ENCODE measurements around the gene RAPGEF6.
"Not testable (repeated sequence)": the region's sequence is repeated elsewhere in the genome, so short reads cannot be mapped to it uniquely, and the experiment has no call there.

The RAPGEF6 gene

DNA sequence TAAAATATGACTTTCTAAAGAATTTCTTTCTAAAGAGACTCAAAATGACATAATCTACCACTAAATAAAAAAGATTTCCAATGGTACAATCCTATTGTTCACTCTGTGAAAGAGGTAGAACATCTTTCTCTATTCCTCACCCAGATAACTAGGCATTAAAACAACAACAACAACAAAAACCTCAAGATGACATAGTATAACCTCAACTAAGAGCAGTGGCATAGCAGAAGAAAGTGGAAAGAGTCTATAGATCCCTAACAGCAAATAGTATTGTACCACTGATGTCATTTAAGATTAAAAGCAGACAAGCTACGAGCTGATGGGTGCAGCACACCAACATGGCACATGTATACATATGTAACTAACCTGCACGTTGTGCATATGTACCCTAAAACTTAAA is 29.9 kb downstream of the RAPGEF6 start:
- DNase-seq, result no peak

DNA sequence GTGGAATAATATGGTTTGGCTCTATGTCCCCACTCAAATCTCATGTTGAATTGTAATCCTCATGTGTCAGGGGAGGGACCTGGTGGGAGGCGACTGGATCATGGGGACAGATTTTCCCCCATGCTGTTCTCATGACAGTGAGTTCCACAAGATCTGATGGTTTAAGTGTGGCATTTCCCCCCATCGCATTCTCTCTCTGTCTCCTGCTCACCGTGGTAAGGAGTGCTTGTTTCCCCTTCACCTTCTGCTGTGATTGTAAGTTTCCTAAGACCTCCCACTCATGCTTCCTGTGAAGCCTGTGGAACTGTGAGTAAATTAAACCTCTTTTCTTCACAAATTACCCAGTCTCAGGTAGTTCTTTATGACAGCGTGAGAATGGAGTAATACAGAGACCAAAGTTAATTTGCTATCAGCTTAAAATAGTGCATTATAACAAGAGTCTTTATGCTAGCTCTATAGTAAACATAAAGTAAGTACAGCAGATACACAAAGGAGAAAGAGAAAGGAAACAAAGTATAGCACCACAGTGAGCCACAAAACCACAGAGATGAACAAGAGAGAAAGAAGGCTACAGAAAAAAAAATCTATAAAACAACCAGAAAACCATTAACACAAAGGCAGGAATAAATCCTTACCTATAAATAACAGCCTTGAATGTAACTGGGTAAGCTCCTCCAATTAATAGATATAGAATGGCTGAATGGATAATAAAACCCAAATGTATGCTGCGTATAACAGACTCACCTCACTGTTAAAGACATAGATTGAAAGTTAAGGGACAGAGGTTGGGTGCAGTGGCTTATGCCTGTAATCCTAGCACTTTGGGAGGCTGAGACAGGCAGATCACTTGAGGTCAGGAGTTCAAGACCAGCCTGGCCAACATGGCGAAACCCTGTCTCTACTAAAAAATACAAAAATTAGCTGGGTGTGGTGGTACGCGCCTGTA is 39.7 kb downstream of the RAPGEF6 start:
- DNase-seq, result no peak

DNA sequence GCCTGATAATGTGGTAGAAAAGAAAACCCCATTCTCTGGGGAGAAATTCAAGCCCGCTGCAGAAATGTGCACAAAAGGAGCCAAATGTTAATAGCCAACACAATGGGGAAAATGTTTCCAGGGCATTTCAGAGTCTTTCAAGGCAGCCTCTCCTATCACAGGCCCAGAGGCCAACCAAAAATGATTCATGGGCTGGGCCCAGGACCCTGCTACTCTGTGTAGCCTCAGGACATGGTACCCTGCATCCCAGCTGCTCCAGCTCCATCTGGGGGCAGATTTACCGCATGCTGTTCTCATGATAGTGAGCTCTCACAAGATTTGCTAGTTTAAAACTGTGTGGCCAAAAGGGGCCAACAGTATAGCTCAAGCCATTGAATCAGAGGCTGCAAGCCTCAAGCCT is 41.1 kb downstream of the RAPGEF6 start:
- DNase-seq, result no peak

DNA sequence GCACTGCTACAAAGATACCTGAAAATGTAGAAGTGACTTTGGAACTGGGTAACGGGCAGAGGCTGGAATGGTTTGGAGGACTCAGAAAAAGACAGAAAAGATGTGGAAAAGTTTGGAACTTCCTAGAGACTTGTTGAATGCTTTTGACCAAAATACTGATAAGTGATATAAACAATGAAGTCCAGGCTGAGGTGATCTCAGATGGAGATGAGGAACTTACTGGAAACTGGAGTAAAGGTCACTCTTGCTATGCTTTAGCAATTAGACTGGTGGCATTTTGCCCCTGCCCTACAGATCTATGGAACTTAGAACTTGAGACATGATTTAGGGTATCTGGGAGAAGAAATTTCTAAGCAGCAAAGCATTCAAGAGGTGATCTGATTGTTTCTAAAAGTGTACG is 41.6 kb downstream of the RAPGEF6 start:
- DNase-seq, result not testable (repeated sequence)

DNA sequence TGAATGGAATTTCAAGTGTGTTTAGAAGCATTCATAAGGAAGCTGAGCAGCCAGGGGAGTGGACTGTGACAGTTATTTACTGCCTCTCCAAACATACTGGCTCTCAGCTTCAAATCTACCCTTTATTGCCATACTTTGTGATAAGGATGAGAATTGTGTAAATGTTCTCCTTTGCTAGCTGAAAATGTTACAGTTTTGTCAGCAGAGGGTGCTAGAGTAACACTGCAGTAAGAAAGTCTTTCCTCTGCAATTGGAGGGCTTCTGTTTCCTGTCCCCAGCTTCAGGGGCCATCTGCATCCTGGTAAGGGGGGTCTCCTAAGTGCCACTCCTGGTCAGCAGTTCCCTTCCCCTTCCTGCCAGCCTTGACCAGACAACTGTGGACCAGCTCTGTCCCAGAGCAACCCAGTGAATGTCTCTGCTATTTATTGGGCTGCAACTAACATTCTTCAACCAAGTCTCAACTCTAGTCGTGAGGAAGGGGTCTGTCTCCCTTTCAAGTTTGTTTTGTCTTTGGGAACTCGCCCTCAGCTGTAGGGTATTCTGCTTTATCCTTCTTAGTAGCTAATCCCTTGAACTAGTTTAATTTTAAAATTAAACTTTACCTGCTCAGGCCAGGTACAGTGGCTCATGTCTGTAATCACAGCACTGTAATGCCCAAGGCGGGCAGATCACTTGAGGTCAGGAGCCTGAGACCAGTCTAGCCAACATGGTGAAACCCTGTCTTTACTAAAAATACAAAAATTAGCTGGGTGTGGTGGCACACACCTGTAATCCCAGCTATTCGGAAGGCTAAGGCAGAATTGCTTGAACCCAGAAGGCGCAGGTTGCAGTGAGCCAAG is 45.3 kb downstream of the RAPGEF6 start:
- no peak for DNase-seq

DNA sequence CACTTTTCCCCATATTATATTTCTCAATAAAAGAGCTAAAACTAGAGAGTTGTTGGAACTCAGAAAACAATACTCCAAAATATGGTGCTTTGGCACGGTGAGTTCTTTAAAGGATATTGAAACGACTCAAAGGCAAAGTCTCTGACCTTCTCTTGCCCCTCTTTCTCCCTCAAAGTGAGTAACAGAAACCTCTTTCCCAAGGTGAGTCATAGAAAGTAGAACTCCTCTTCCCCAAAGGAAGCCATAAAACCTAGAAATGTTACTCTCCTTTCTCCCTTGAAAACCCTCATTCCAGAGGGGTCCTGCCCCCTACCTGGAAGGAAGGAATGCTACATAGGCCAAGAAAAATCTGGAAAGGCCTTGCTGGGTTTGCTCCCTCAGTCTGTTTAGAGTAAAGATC is 47.5 kb downstream of the RAPGEF6 start:
- DNase-seq, result no peak

DNA sequence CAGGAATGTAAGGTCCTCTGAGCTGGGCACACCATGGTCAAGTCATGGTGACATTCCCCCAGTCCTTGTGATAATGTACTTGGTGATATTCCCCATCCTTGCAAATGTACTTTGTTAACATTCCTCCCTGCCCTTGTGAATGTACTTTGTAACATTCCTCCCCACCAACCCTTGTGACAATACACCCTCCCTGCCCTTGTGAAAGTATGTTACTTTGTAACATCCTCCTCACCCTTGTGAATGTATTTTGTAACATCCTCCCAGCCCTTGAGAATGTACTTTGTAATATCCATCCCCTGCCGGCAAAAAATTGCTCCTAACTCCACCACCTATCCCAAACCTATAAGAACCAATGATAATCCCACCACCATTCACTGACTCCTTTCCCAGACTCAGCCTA is 53.3 kb downstream of the RAPGEF6 start:
- no peak for DNase-seq

DNA sequence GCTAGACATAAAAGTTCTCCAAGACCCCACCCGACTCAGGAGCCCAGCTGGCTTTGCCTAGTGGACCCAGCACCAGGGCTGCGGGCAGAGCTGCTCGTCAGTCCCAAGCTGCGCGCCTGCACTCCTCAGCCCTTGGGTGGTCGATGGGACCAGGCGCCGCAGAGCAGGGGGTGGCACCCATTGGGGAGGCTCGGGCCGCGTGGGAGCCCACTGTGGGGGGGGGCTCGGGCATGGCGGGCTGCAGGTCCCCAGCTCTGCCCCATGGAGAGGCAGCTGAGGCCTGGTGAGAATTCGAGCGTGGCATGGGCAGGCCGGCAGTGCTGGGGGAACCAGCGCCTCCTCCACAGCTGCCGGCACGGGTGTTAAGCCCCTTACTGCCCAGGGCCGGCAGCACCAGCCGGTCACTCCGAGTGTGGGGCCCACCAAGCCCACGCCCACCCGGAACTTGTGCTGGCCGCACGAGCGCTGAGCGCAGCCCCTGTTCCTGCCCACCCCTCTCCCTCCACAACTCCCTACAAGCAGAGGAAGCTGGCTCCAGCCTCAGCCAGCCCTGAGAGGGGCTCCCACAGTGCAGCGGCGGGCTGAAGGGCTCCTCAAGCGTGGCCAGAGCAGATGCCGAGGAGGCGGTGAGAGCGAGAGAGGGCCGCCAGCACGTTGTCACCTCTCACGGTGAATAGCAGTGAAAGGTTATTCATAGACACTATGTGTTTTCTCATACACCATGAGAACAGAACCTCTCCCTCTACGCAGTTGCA is 54.9 kb downstream of the RAPGEF6 start:
- DNase-seq, result no peak

DNA sequence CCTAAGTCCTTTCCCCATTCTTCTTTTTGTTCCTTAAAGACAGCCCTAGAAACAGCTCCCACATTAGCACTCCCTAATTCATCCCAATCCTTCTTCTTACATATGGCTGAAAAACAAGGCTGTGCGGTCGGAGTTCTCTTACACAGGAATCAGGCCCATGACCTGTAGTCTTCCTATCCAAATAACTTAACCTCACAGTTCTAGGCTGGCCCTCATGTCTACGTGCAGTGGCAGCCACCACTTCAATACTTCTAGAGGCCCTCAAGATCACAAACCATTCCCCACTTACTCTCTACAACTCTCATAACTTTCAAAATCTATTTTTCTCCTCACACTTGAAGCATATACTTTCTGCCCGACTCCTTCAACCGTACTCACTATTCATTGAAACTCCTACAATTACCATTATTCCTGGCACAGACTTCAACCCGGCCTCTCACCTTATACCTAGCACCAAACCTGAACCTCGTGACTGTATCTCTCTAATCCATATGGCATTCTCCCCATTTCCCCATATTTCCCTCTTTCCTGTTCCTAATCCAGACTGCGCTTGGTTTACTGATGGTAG is 59.3 kb downstream of the RAPGEF6 start:
- DNase-seq, result no peak

DNA sequence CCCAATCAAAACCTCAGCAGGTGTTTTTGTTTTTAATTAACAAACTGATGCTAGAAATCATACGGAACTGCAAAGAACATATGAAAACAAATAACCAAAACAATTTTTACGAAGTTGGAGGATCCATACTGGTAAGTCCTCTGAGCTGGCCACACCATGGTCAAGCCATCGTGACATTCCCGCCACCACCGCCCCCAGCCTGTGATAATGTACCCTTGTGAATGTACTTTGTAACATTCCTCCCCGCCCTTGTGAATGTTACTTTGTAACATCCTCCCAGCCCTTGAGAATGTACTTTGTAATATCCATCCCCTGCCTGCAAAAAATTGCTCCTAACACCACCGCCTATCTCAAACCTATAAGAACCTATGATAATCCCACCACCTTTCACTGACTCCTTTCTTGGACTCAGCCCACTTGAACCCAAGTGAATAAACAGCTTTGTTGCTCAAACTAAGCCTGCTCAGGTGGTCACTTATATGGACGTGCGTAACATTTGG is 63.3 kb downstream of the RAPGEF6 start:
- no peak for DNase-seq

DNA sequence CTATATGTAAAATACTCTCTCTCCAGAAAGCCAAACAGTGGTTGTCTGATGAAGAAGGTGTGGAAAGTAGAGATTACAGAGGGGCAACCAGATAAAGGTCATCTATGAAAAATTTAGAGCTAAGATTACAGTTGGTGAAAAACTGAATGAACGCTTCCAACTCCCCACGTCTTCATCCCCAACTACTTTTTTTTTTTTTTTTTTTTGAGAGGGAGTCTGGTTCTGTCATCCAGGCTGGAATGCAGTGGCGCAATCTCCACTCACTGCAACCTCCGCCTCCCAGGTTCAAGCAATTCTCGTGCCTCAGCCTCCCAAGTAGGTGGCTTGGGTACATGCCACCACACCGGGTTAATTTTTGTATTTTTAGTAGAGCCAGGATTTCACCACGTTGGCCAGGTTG is 64.3 kb downstream of the RAPGEF6 start:
- DNase-seq, result no peak

DNA sequence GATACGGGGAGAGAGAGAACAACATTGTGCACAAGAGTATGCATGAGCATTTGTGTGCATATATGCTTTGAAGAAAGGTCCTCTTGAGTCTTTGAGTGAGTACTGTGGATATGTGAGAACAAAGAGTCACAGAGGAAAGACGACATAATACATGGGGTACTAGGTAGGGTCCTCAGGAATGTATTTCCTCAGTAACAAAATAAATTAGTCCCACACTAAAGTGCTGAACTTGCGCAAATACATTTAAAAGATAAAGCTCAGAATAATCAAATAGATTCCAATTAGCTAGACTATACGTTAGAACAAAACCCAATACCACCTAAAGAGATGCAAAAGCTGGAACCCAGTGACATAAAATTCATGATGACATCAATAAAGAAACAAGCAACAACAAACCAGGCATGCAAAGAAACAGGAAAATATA is 70.8 kb downstream of the RAPGEF6 start:
- no peak for DNase-seq

DNA sequence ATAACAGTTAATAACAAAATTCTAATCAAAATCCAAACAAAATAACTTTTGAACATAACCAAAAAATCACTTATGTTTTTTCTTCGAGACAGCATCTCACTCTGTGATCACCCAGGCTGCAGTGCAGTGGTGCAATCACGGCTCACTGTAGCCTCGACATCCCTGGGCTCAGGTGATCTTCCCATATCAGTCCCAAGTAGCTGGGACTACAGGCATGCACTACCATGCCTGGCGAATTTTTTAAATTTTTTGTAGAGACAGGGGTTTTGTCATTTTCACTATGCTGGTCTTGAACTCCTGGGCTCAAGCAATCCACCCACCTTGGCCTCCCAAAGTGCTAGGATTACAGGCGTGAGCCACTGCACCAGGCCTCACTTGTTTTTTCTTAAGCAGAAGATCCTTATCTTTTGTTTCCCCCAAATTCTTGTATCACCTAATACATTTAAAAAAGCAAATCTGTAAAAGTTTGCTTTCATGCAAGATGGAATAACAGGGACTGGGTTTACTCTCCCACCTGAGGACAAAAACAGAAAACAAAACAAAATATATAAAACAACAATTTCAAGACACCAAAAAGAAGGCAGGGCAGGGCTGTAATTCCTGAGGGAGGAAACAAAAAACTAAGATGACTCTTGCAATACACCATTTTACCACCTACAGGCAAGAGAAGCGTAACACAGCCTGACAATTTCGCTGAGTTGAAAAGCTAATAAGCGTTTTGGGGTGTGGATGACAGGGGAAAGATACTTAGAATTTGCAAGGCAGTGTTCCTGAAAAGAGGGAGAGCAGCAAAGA is 71.4 kb downstream of the RAPGEF6 start:
- DNase-seq, result no peak

DNA sequence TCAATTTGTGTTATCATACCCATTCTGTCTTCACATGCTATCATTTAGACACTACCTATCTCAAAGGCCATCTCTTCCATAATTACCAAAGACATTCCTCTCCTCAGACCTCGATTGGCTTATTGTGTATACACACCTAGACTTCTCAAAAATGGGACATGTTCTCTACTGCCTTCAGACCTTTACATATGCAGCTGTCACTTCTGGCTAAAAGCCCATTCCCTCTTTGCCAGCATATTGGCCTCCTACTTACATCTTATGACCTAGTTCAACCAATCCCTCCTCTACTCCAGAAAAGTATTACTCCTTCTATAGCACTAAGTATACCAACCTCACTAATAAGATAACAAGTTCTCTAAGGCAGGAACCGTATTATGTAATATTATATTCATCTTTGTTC is 84.4 kb downstream of the RAPGEF6 start:
- DNase-seq, result no peak

DNA sequence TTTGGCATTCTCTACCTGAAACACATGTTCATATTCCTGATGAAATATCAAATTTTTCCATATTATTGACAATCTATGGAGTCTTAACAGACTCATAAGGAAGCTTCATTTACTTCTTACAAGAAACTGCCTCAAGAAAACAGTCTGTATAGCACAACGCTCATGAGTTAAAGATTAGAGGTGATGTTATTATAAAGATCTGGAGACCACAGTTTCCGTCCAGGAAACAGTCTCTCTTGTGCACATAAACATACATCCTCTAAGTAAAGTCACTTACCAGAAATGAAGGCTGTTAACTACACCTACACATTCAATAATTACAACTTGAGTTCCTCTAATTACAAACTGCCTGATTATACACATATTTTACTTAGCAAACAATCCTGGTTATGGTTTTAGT is 86.9 kb downstream of the RAPGEF6 start:
- no peak for DNase-seq

DNA sequence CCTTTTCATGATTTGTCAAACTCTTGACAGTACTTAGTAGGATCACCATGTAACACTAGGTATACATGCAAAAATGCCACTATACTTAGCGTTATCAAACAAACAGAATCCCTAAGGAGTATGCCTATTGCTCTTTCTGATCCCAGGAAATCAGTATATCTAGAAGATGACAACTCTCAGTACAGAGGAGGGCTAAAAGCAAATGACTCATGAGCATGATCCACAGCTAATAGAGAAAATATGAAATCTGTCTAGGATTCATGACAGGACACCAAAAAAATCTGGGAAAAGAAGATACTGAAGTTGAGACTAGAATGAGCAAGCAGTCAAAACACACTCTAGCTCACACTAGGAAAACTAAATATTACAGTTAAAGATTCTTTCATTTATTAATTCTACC is 89.2 kb downstream of the RAPGEF6 start:
- DNase-seq, result no peak

DNA sequence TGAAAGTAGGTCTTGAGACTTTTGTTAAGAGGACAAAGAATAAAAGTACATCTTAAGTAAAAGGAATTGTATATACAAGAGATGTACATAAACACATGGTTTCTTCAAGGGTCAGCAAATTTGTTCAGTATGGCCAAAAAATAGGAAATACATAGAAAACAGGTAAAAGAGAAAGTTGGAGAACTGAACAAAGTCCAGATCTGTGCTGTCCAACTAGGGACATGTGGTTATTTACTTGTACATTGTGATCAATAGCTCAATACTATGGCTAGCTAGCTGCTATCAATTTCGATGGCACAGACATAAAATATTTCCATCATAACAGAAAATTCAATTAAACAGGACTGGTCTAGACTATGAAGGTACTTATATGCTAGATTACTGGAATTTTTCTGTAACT is 92.3 kb downstream of the RAPGEF6 start:
- DNase-seq, result no peak

DNA sequence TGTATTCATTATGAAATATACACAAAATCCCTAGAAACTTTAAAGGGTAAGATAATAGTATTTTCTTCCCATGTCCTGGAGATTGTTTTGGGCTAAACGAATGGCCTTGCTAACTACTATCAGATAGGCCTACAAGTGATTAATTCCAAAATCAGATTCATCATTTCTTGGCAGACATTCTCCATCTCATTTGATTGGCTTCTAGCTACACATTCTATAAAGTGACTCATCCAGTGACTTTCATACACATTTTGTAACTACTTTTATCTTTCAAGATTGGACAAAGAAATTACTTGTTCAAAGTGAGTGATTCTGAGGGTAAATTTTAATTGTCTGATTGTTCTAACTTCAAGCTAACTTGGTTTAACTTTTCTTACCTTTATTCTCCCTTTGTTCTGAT is 93.3 kb downstream of the RAPGEF6 start:
- DNase-seq, result no peak

DNA sequence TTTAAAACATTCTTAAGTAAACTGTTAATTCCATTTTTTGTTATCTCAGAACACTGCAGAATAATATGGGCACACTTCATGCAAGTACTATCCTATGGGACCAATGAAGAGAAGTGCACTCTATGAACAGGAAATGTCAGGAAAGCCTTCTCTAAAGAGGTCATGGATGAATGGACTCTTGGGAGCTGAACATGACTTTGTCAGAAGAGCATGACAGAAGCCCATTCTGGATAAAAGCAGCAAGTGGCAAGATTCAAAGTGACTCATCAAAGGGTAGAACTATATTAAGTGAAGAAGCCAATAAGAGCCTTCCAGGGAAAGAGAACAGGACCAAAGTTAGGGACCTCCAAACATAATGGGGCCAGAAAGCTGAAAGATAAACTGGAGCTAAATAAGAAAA is 94.0 kb downstream of the RAPGEF6 start:
- no peak for DNase-seq

DNA sequence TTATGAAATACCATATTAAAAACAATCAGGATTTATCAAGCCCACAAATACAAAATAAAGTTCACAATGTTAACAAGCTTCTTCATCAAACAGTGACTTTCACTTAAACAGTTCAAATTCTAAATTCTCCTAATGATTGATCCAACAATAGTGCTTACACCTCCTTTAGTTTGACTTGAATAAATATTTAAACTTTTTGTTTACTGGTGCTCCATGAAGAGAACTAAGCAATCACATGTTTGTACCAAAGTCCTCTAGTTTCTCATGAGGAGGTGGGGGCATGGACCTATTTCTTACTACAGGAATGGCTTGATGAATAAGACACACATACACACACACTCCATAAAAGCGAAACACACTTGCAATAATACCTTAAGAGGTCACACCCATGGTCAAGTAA is 95.8 kb downstream of the RAPGEF6 start:
- DNase-seq, result no peak

DNA sequence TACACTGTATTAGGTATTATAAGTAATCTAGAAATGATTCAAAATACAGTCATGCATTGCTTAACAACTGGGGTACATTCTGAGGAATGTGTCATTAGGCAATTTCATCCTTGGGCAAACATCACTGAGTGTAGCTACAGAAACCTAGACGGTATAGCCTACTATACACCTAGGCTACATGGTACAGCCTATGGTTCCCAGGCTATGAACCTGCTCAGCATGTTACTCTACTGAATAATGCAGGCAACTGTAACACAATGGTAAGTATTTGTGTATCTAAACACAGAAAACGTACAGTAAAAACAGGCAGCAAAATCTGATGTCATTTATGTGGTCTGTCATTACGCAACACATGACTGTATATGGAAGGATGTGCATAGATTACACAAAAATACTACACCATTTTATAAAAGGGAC is 96.8 kb downstream of the RAPGEF6 start:
- DNase-seq, result no peak

Data from NCI-H1436 treated with DMSO at 0.1 percent for 48 hours (cell line).